Uterus (tissue), 2 donors: Measurements from ENCODE around the gene RGPD8.

Source experiments
- CTCF ChIP-seq, 4 experiments: fragments of 200-600 bp in 2 of 4; fragments of 450-650 bp in 2 of 4; sonication (generic) in 2 of 4; IDR thresholded peaks; one replicate each; pipeline ENCODE4 v1.5.1; 2016 to 2019; ENCODE audit warnings: antibody characterized with exemption in 4 of 4, mild to moderate bottlenecking in 2 of 4, moderate library complexity in 1 of 4
- POLR2A ChIP-seq, 2 donors: fragments of 450-650 bp; IDR thresholded peaks; one replicate each; pipeline ENCODE4 v1.6.1; 2016; ENCODE audit warnings: antibody characterized with exemption in 2 of 2, mild to moderate bottlenecking in 1 of 2, moderate library complexity in 1 of 2

- no peak for TF ChIP-seq POLR2A (IDR thresholded peaks at IDR 0.05)
- TF ChIP-seq CTCF (IDR thresholded peaks at IDR 0.05): no peak
These were observed 41.5 kb upstream of the RGPD8 start for GRCh38 chr2:112474844-112475486.
